B cell (primary cell): ENCODE results near the gene PSMG4. TPM values are rescaled to one million over a fixed set of nuclear protein-coding genes. Genes with fewer than 3 reads are reported as not detected.

Source experiments
- ATAC-seq: fragments of 200-7000 bp; cut with Tn5 transposase; one replicate; pipeline ENCODE4 v1.10.0; 2021; ENCODE audit warnings: low read depth, mild to moderate bottlenecking, moderate number of reproducible peaks, moderate library complexity
- CTCF ChIA-PET: fragments of 350-600 bp; sonication (Branson Sonifier 250); formaldehyde crosslinking; loops from one replicate; lab custom pipeline; 2021; ENCODE audit warnings: antibody characterized with exemption, inconsistent platforms; lab: Charles Lee
- POLR2A ChIA-PET: fragments of 350-600 bp; sonication (Branson Sonifier 250); formaldehyde crosslinking; loops from one replicate; lab custom pipeline; 2021; ENCODE audit warnings: antibody characterized with exemption; lab: Charles Lee
- DNase-seq: peaks from one replicate; pipeline ENCODE4 v3.0.0; 2013
- H2AFZ ChIP-seq: 2 replicates; pipeline ENCODE4 v1.6.1; 2012; ENCODE audit warnings: mild to moderate bottlenecking, low read depth, low read length; ENCODE audit not compliant: insufficient read depth, poor library complexity, severe bottlenecking
- H3K27ac ChIP-seq, 2 donors: 1 replicate in 1 of 2; 2 replicates in 1 of 2; pipeline ENCODE4 v1.5.1; 2012 to 2013; ENCODE audit warnings: low read length in 2 of 2, mild to moderate bottlenecking in 2 of 2, moderate library complexity in 1 of 2
- H3K27me3 ChIP-seq, 4 experiments: fragments of 200-600 bp in 1 of 4; sonication (generic) in 1 of 4; replicated peaks in 1 of 4; 1 replicate in 2 of 4; 2 replicates in 2 of 4; pipeline versions ENCODE4 v1.6.1 to v1.7.0; 2013 to 2016; ENCODE audit warnings: low read length in 3 of 4, mild to moderate bottlenecking in 2 of 4, mixed read lengths in 1 of 4, moderate library complexity in 1 of 4; ENCODE audit not compliant: insufficient read depth in 4 of 4, control insufficient read depth in 3 of 4; ENCODE audit errors: control extremely low read depth in 1 of 4
- H3K36me3 ChIP-seq, 2 experiments: replicated peaks in 1 of 2; 1 replicate in 1 of 2; 2 replicates in 1 of 2; pipeline versions ENCODE4 v1.6.1 to v1.7.1; 2013; ENCODE audit warnings: low read length in 1 of 2; ENCODE audit not compliant: insufficient read depth in 2 of 2, control insufficient read depth in 1 of 2; ENCODE audit errors: control extremely low read depth in 1 of 2, extremely low read depth in 1 of 2
- H3K4me1 ChIP-seq, 2 donors: fragments of 200-600 bp in 1 of 2; sonication (generic) in 1 of 2; 1 replicate in 1 of 2; 2 replicates in 1 of 2; pipeline versions ENCODE4 v1.5.1 to v1.6.1; 2013 to 2017; ENCODE audit warnings: low read length in 2 of 2; ENCODE audit not compliant: control insufficient read depth in 2 of 2, insufficient read depth in 2 of 2
- H3K4me2 ChIP-seq: replicated peaks from 2 replicates; pipeline ENCODE3; 2012; ENCODE audit warnings: mild to moderate bottlenecking, low read depth, low read length; ENCODE audit not compliant: poor library complexity, severe bottlenecking
- H3K4me3 ChIP-seq, 5 experiments: fragments of 200-600 bp in 1 of 5; sonication (generic) in 1 of 5; 1 replicate in 3 of 5; 2 replicates in 2 of 5; pipeline versions ENCODE4 v1.5.1 to v1.7.0; 2011 to 2016; ENCODE audit warnings: low read length in 4 of 5, mild to moderate bottlenecking in 4 of 5, low read depth in 2 of 5, control low read depth in 1 of 5, moderate library complexity in 1 of 5; ENCODE audit not compliant: insufficient read depth in 1 of 5; ENCODE audit errors: control extremely low read depth in 1 of 5, extremely low read depth in 1 of 5
- H3K79me2 ChIP-seq: fragments of 200-600 bp; sonication (generic); one replicate; pipeline ENCODE4 v1.6.0; 2016; ENCODE audit warnings: low read length; ENCODE audit not compliant: control insufficient read depth, insufficient read depth
- H3K9ac ChIP-seq: fragments of 200-600 bp; sonication (generic); 2 replicates; pipeline ENCODE4 v1.6.1; 2017; ENCODE audit warnings: mild to moderate bottlenecking, low read length, moderate library complexity
- H3K9me3 ChIP-seq, 3 donors: one replicate each; pipeline versions ENCODE4 v1.6.1 to v1.7.1; 2013; ENCODE audit warnings: low read length in 2 of 3; ENCODE audit not compliant: control insufficient read depth in 2 of 3, insufficient read depth in 1 of 3; ENCODE audit errors: control extremely low read depth in 1 of 3
- H4K20me1 ChIP-seq: 2 replicates; pipeline ENCODE4 v1.6.0; 2012; ENCODE audit warnings: mild to moderate bottlenecking, low read length; ENCODE audit not compliant: insufficient read depth, control insufficient read depth, poor library complexity, severe bottlenecking
- H3K27ac Mint-ChIP-seq: one replicate; pipeline ENCODE4 v1.8.0; 2021; ENCODE audit warnings: mixed read lengths
- H3K27me3 Mint-ChIP-seq: one replicate; pipeline ENCODE4 v1.8.0; 2021; ENCODE audit warnings: mixed read lengths
- H3K4me1 Mint-ChIP-seq: one replicate; pipeline ENCODE4 v1.8.0; 2021; ENCODE audit warnings: mixed read lengths
- H3K4me3 Mint-ChIP-seq: one replicate; pipeline ENCODE4 v1.8.0; 2021; ENCODE audit warnings: mixed read lengths
- H3K9me3 Mint-ChIP-seq: one replicate; pipeline ENCODE4 v1.8.0; 2022; ENCODE audit warnings: mixed read lengths; ENCODE audit not compliant: insufficient read depth
- CTCF ChIP-seq: fragments of 200-600 bp; IDR thresholded peaks from one replicate; pipeline ENCODE4 v1.8.0; 2022; ENCODE audit warnings: antibody characterized with exemption, mild to moderate bottlenecking
- EZH2 ChIP-seq: IDR thresholded peaks from 2 replicates; pipeline ENCODE4 v1.6.1; 2012; ENCODE audit warnings: borderline replicate concordance, low read depth, mild to moderate bottlenecking, moderate library complexity, low read length; ENCODE audit not compliant: insufficient read depth, poor library complexity, severe bottlenecking
- WGBS: methylation state at CpG from one replicate; pipeline ENCODE4 v1.1.5; 2013; ENCODE audit warnings: missing lambda C conversion rate; ENCODE audit not compliant: insufficient coverage; 5-methylcytosine and 5-hydroxymethylcytosine counted together
- intact Hi-C: fragments of 100-400 bp; cut with micrococcal nuclease; formaldehyde crosslinking; loops from one replicate; pipeline ENCODE4 v1.10.0; 2022
- polyA plus RNA-seq: library from polyadenylated mRNA; depleted of rRNA; stranded (reverse); fragments of >200 nt; gene quantifications from 2 replicates; pipeline ENCODE4 v1.2.3, GENCODE V29; 2012
- total RNA-seq, 2 donors: library from RNA; stranded (reverse); fragments of 120-200 nt in 1 of 2; gene quantifications; 1 replicate in 1 of 2; 2 replicates in 1 of 2; pipeline versions ENCODE4 v1.2.3 to v1.2.4, GENCODE V29; 2013 to 2022

The PSMG4 gene
- total and polyA plus RNA-seq, 2 donors (not counting 1 experiment from before 2014, with no cell fraction given), result 31.9 to 42.4 TPM

- Histone ChIP-seq H3K79me2 (peaks cover 26% of the 10 kb centered on the region), H2AFZ (no peak overlapping the region), H3K36me3 (peaks cover 0 to 38% of the 10 kb centered on the region in 2 experiments), H4K20me1 (peaks cover 59% of the 10 kb centered on the region), H3K9ac (no peak overlapping the region), H3K27ac (no peak overlapping the region), H3K9me3 (no peaks in the 10 kb centered on the region), H3K4me3 (no peak overlapping the region), H3K4me1 (no peaks in the 10 kb centered on the region), H3K4me2 (no peak overlapping the region), H3K27me3 (no peaks in the 10 kb centered on the region)
- 91% methylated on average over 15 of the region's 15 CpGs for WGBS
- ATAC-seq (no peak), DNase-seq (no peak)
- H3K4me1 Mint-ChIP-seq, result peaks cover 1% of the 10 kb centered on the region
- CTCF ChIA-PET, result interaction anchor here (0.6 to 1.4 kb wide), 3 partner anchors 10 to 1674 kb away, joined by 3 to 4 read pairs (median 4); no protein-coding TSS in a partner anchor
- H3K4me3 Mint-ChIP-seq, result no peak overlapping the region
- no peaks in the 10 kb centered on the region for H3K9me3 Mint-ChIP-seq
- no peaks in the 10 kb centered on the region for H3K27me3 Mint-ChIP-seq
- POLR2A ChIA-PET, result no interaction called here
- TF ChIP-seq EZH2 (no peak), CTCF (no peak)
- intact Hi-C loops, result no loop called here
- no peak overlapping the region for H3K27ac Mint-ChIP-seq
Observed at GRCh38 chr6:3270258-3270657, 11.5 kb downstream of the PSMG4 start.

- CTCF ChIA-PET, result interaction anchor here (1.0 to 1.7 kb wide), 4 partner anchors 10 to 661 kb away, joined by 3 to 9 read pairs (median 4); no protein-coding TSS in a partner anchor
- TF ChIP-seq CTCF (no peak), EZH2 (no peak)
Observed at GRCh38 chr6:3271756-3272155, 13.0 kb downstream of the PSMG4 start.

More at GRCh38 chr6:3271756-3272155, 13.0 kb downstream of the PSMG4 start:
- Histone ChIP-seq H4K20me1 (peaks cover 52% of the 10 kb centered on the region), H2AFZ (no peak overlapping the region), H3K9me3 (no peaks in the 10 kb centered on the region), H3K27ac (no peak overlapping the region), H3K36me3 (peaks cover 0 to 32% of the 10 kb centered on the region in 2 experiments), H3K27me3 (no peaks in the 10 kb centered on the region), H3K4me2 (no peak overlapping the region), H3K4me1 (no peaks in the 10 kb centered on the region), H3K4me3 (no peak overlapping the region), H3K9ac (no peak overlapping the region), H3K79me2 (peaks cover 15% of the 10 kb centered on the region)
- no peak for ATAC-seq
- WGBS, result 94% methylated on average over 12 of the region's 13 CpGs
- Mint-ChIP-seq H3K27me3 (no peaks in the 10 kb centered on the region), H3K4me3 (no peak overlapping the region), H3K27ac (no peak overlapping the region), H3K9me3 (no peaks in the 10 kb centered on the region), H3K4me1 (peaks cover 1% of the 10 kb centered on the region)
- POLR2A ChIA-PET, result no interaction called here
- no peak for DNase-seq
- intact Hi-C loops, result no loop called here
